Neuronal stem cell (in vitro differentiated cells): ENCODE measurements around the gene SNRPA1.

ENCODE experiments used
- DNase-seq: peaks from one replicate; pipeline ENCODE4 v3.0.0-alpha.2; 2013; ENCODE audit warnings: low spot score
- H2AFZ ChIP-seq: one replicate; pipeline ENCODE4 v1.6.1; 2013; ENCODE audit warnings: mild to moderate bottlenecking, low read length, inconsistent platforms
- H2AK5ac ChIP-seq: 2 replicates; pipeline ENCODE4 v1.6.1; 2013; ENCODE audit warnings: low read depth, mild to moderate bottlenecking, inconsistent platforms, low read length, moderate library complexity, mixed read lengths
- H2BK120ac ChIP-seq: 2 replicates; pipeline ENCODE4 v1.6.1; 2013; ENCODE audit warnings: low read depth, mild to moderate bottlenecking, inconsistent platforms, low read length, moderate library complexity, mixed read lengths
- H2BK12ac ChIP-seq: one replicate; pipeline ENCODE4 v1.6.1; 2013; ENCODE audit warnings: low read length, inconsistent platforms
- H2BK15ac ChIP-seq: 2 replicates; pipeline ENCODE4 v1.6.1; 2013; ENCODE audit warnings: mild to moderate bottlenecking, low read length, inconsistent platforms, mixed read lengths
- H2BK5ac ChIP-seq: one replicate; pipeline ENCODE4 v1.6.1; 2013; ENCODE audit warnings: inconsistent platforms, mild to moderate bottlenecking, low read length, moderate library complexity
- H3K14ac ChIP-seq: one replicate; pipeline ENCODE4 v1.6.1; 2013; ENCODE audit warnings: low read length, inconsistent platforms
- H3K18ac ChIP-seq: 2 replicates; pipeline ENCODE4 v1.6.1; 2013; ENCODE audit warnings: low read length, inconsistent platforms
- H3K23ac ChIP-seq: 2 replicates; pipeline ENCODE4 v1.6.1; 2013; ENCODE audit warnings: low read depth, mild to moderate bottlenecking, mixed read lengths, low read length, inconsistent platforms; ENCODE audit not compliant: poor library complexity
- H3K27ac ChIP-seq: replicated peaks from 3 replicates; pipeline ENCODE4 v1.5.1; 2013; ENCODE audit warnings: low read length, inconsistent platforms
- H3K27me3 ChIP-seq, 3 experiments: 2 replicates each; pipeline ENCODE4 v1.6.1; 2013; ENCODE audit warnings: low read length in 3 of 3, mild to moderate bottlenecking in 2 of 3, inconsistent platforms in 1 of 3, low read depth in 1 of 3, mixed read lengths in 1 of 3, moderate library complexity in 1 of 3; ENCODE audit not compliant: control insufficient read depth in 3 of 3, insufficient read depth in 3 of 3
- H3K36me3 ChIP-seq, 2 donors: replicated peaks in 1 of 2; 2 replicates each; pipeline ENCODE4 v1.6.1; 2013; ENCODE audit warnings: low read length in 2 of 2; ENCODE audit not compliant: control insufficient read depth in 2 of 2, insufficient read depth in 2 of 2
- H3K4ac ChIP-seq: 2 replicates; pipeline ENCODE4 v1.6.1; 2013; ENCODE audit warnings: inconsistent platforms, mild to moderate bottlenecking, low read length, moderate library complexity
- H3K4me1 ChIP-seq, 2 donors: 1 replicate in 1 of 2; 2 replicates in 1 of 2; pipeline ENCODE4 v1.6.1; 2013; ENCODE audit warnings: low read length in 2 of 2, low read depth in 1 of 2; ENCODE audit not compliant: control insufficient read depth in 2 of 2, insufficient read depth in 1 of 2
- H3K4me2 ChIP-seq: one replicate; pipeline ENCODE4 v1.6.1; 2013; ENCODE audit warnings: mild to moderate bottlenecking, low read length, inconsistent platforms; ENCODE audit not compliant: insufficient read depth, poor library complexity, severe bottlenecking
- H3K4me3 ChIP-seq, 2 donors: 2 replicates each; pipeline ENCODE4 v1.5.1; 2013; ENCODE audit warnings: low read length in 2 of 2, mild to moderate bottlenecking in 2 of 2, inconsistent platforms in 1 of 2, moderate library complexity in 1 of 2
- H3K79me1 ChIP-seq: one replicate; pipeline ENCODE4 v1.6.1; 2013; ENCODE audit warnings: low read depth, mild to moderate bottlenecking, inconsistent platforms, low read length, moderate library complexity
- H3K9ac ChIP-seq: one replicate; pipeline ENCODE4 v1.6.1; 2013; ENCODE audit warnings: mild to moderate bottlenecking, low read depth, low read length, inconsistent platforms; ENCODE audit not compliant: poor library complexity
- H3K9me3 ChIP-seq, 2 donors: replicated peaks in 1 of 2; 2 replicates each; pipeline versions ENCODE3 to v1.6.1; 2013; ENCODE audit warnings: low read length in 2 of 2, mild to moderate bottlenecking in 2 of 2, inconsistent platforms in 1 of 2, low read depth in 1 of 2, mixed read lengths in 1 of 2, moderate library complexity in 1 of 2; ENCODE audit not compliant: control insufficient read depth in 2 of 2, insufficient read depth in 1 of 2
- H4K8ac ChIP-seq: one replicate; pipeline ENCODE4 v1.6.1; 2013; ENCODE audit warnings: low read depth, mild to moderate bottlenecking, inconsistent platforms, low read length, moderate library complexity
- H4K91ac ChIP-seq: one replicate; pipeline ENCODE4 v1.6.1; 2013; ENCODE audit warnings: low read length, low read depth, mild to moderate bottlenecking, inconsistent platforms; ENCODE audit not compliant: poor library complexity
- WGBS, 2 donors: extraction: QIAGEN DNeasy Blood & Tissue Kit; methylation state at CpG; one replicate each; pipeline ENCODE4 v1.1.7; 2013; ENCODE audit warnings: missing lambda C conversion rate in 2 of 2, mixed read lengths in 1 of 2; ENCODE audit not compliant: insufficient read length in 2 of 2, insufficient replicate concordance in 1 of 2; ENCODE audit errors: extremely low coverage in 2 of 2; 5-methylcytosine and 5-hydroxymethylcytosine counted together

The SNRPA1 gene

GRCh38 chr15:101322854-101323477 is 27.9 kb upstream of the SNRPA1 start:
- no peak overlapping the region for H2AFZ ChIP-seq
- no peak overlapping the region for H3K27ac ChIP-seq
- H4K91ac ChIP-seq, result no peak overlapping the region
- H3K14ac ChIP-seq, result peak overlapping the region; percentile 86
- no peak overlapping the region for H2BK5ac ChIP-seq
- no peak overlapping the region for H4K8ac ChIP-seq
- H3K9me3 ChIP-seq, result peaks cover 0 to 2% of the 10 kb centered on the region in 2 donors
- no peaks in the 10 kb centered on the region for H3K27me3 ChIP-seq
- H2AK5ac ChIP-seq, result no peak overlapping the region
- no peak overlapping the region for H3K4me2 ChIP-seq
- no peak overlapping the region for H3K18ac ChIP-seq
- H2BK120ac ChIP-seq, result no peak overlapping the region
- H3K4me1 ChIP-seq, result peaks cover 0 to 2% of the 10 kb centered on the region in 2 donors
- no peak overlapping the region for H3K9ac ChIP-seq
- no peak overlapping the region for H2BK15ac ChIP-seq
- H3K36me3 ChIP-seq, result no peaks in the 10 kb centered on the region
- no CpG with 5 or more reads among the region's 17 CpGs for WGBS, 2 donors
- no peaks in the 10 kb centered on the region for H3K79me1 ChIP-seq
- H2BK12ac ChIP-seq, result no peak overlapping the region
- no peak overlapping the region for H3K4ac ChIP-seq
- no peak for DNase-seq
- H3K23ac ChIP-seq, result no peak overlapping the region
- no peak overlapping the region for H3K4me3 ChIP-seq

GRCh38 chr15:101322016-101322695 is 27.1 kb upstream of the SNRPA1 start:
- no peak overlapping the region for H2BK120ac ChIP-seq
- H3K23ac ChIP-seq, result no peak overlapping the region
- no peak overlapping the region for H3K27ac ChIP-seq
- peaks cover 0 to 2% of the 10 kb centered on the region in 2 donors for H3K4me1 ChIP-seq
- H3K27me3 ChIP-seq, result no peaks in the 10 kb centered on the region
- no peak overlapping the region for H3K4ac ChIP-seq
- H3K14ac ChIP-seq, result no peak overlapping the region
- no peak overlapping the region for H3K18ac ChIP-seq
- H2AFZ ChIP-seq, result no peak overlapping the region
- no peak overlapping the region for H2BK15ac ChIP-seq
- H3K9me3 ChIP-seq, result peaks cover 0 to 2% of the 10 kb centered on the region in 2 donors
- H2BK12ac ChIP-seq, result no peak overlapping the region
- no peaks in the 10 kb centered on the region for H3K79me1 ChIP-seq
- H4K91ac ChIP-seq, result no peak overlapping the region
- H3K9ac ChIP-seq, result no peak overlapping the region
- H4K8ac ChIP-seq, result no peak overlapping the region
- WGBS, 2 donors, result no CpG with 5 or more reads among the region's 21 CpGs
- no peak overlapping the region for H2BK5ac ChIP-seq
- no peak for DNase-seq
- no peak overlapping the region for H2AK5ac ChIP-seq
- no peak overlapping the region for H3K4me3 ChIP-seq
- no peaks in the 10 kb centered on the region for H3K36me3 ChIP-seq
- H3K4me2 ChIP-seq, result no peak overlapping the region

GRCh38 chr15:101320501-101321052 is 25.5 kb upstream of the SNRPA1 start:
- Histone ChIP-seq H3K4me3 (no peak overlapping the region), H3K14ac (no peak overlapping the region), H3K9me3 (peaks cover 0 to 2% of the 10 kb centered on the region in 2 donors), H3K4ac (no peak overlapping the region), H2BK120ac (no peak overlapping the region), H4K8ac (no peak overlapping the region), H2AK5ac (peak overlapping the region; percentile 68), H3K27me3 (no peaks in the 10 kb centered on the region), H3K18ac (peak overlapping the region; percentile 57), H3K79me1 (no peaks in the 10 kb centered on the region), H2AFZ (no peak overlapping the region), H2BK12ac (no peak overlapping the region), H3K4me2 (peak overlapping the region; percentile 23), H3K4me1 (peaks cover 0 to 2% of the 10 kb centered on the region in 2 donors), H3K36me3 (peaks cover 0 to 2% of the 10 kb centered on the region in 2 donors), H3K23ac (no peak overlapping the region), H4K91ac (no peak overlapping the region), H2BK5ac (peak overlapping the region; percentile 39), H3K27ac (no peak overlapping the region), H3K9ac (no peak overlapping the region), H2BK15ac (no peak overlapping the region)
- DNase-seq, result peak; percentile 14
- no CpG with 5 or more reads among the region's 21 CpGs for WGBS, 2 donors

- no peak overlapping the region for H3K9ac ChIP-seq
- H2BK5ac ChIP-seq, result no peak overlapping the region
- H4K91ac ChIP-seq, result no peak overlapping the region
- H2BK15ac ChIP-seq, result no peak overlapping the region
- H2AK5ac ChIP-seq, result no peak overlapping the region
- no peak overlapping the region for H3K4ac ChIP-seq
- H3K36me3 ChIP-seq, result peaks cover 0 to 2% of the 10 kb centered on the region in 2 donors
- H4K8ac ChIP-seq, result no peak overlapping the region
- H3K18ac ChIP-seq, result no peak overlapping the region
- WGBS, 2 donors, result no CpG with 5 or more reads among the region's 7 CpGs
- H3K4me1 ChIP-seq, result peaks cover 0 to 2% of the 10 kb centered on the region in 2 donors
- no peak overlapping the region for H3K27ac ChIP-seq
- no peak overlapping the region for H2AFZ ChIP-seq
- DNase-seq, result no peak
- H3K4me3 ChIP-seq, result no peak overlapping the region
- H3K14ac ChIP-seq, result no peak overlapping the region
- no peaks in the 10 kb centered on the region for H3K79me1 ChIP-seq
- H2BK120ac ChIP-seq, result no peak overlapping the region
- H3K4me2 ChIP-seq, result no peak overlapping the region
- no peaks in the 10 kb centered on the region for H3K27me3 ChIP-seq
- H2BK12ac ChIP-seq, result no peak overlapping the region
- no peaks in the 10 kb centered on the region for H3K9me3 ChIP-seq
- peak overlapping the region; percentile 48 for H3K23ac ChIP-seq
Measured at GRCh38 chr15:101318839-101319238, 23.8 kb upstream of the SNRPA1 start.
